PC-3 (cell line): ENCODE measurements around the gene SCN8A. TPM values are rescaled to one million over a fixed set of nuclear protein-coding genes. Genes with fewer than 3 reads are reported as not detected.

Source experiments
- ATAC-seq: fragments of 200-7000 bp; cut with Tn5 transposase; 2 replicates; pipeline ENCODE4 v1.9.1; 2020; ENCODE audit warnings: mild to moderate bottlenecking, moderate library complexity
- BruUV-seq: library from RNA; stranded (reverse); fragments of 400-500 nt; replicated peaks from 2 replicates; lab custom pipeline; 2021; lab: Mats Ljungman, UMichigan
- CTCF ChIA-PET: fragments of 300-600 bp; sonication (Branson Sonifier 250); formaldehyde crosslinking; loops from one replicate; lab custom pipeline; 2022; ENCODE audit warnings: antibody characterized with exemption; lab: Charles Lee
- POLR2A ChIA-PET: fragments of 300-600 bp; sonication (Branson Sonifier 250); formaldehyde crosslinking; loops from one replicate; lab custom pipeline; 2022; ENCODE audit warnings: antibody characterized with exemption; ENCODE audit not compliant: unreplicated experiment; lab: Charles Lee
- DNase-seq: peaks from one replicate; pipeline ENCODE4 v3.0.0-alpha.2; 2015
- H2AFZ ChIP-seq: fragments of 300-600 bp; sonication (generic); 2 replicates; pipeline ENCODE4 v1.6.0; 2016; ENCODE audit warnings: antibody characterized with exemption, low read length
- H3F3A ChIP-seq: fragments of 300-600 bp; sonication (generic); one replicate; pipeline ENCODE4 v1.6.0; 2017; ENCODE audit warnings: antibody characterized with exemption, low read length, control low read depth, mild to moderate bottlenecking; ENCODE audit not compliant: unreplicated experiment
- H3K27ac ChIP-seq: fragments of 300-600 bp; sonication (generic); 2 replicates; pipeline ENCODE4 v1.5.1; 2016; ENCODE audit warnings: mild to moderate bottlenecking, low read length
- H3K27me3 ChIP-seq: fragments of 300-600 bp; sonication (generic); 2 replicates; pipeline ENCODE4 v1.6.1; 2016; ENCODE audit warnings: low read length, mixed read lengths
- H3K36me3 ChIP-seq: fragments of 300-600 bp; sonication (generic); 2 replicates; pipeline ENCODE4 v1.6.1; 2016; ENCODE audit warnings: low read depth, mixed run types, low read length, mixed read lengths
- H3K4me1 ChIP-seq: fragments of 300-600 bp; sonication (generic); 2 replicates; pipeline ENCODE4 v1.5.1; 2016; ENCODE audit warnings: low read length; ENCODE audit not compliant: insufficient read depth
- H3K4me2 ChIP-seq: fragments of 300-600 bp; sonication (generic); 2 replicates; pipeline ENCODE4 v1.6.0; 2016; ENCODE audit warnings: low read length
- H3K4me3 ChIP-seq: fragments of 300-600 bp; sonication (generic); 2 replicates; pipeline ENCODE4 v1.5.1; 2016; ENCODE audit warnings: mild to moderate bottlenecking, low read length, mixed read lengths
- H3K79me2 ChIP-seq: fragments of 300-600 bp; sonication (generic); 2 replicates; pipeline ENCODE4 v1.6.1; 2017; ENCODE audit warnings: low read length, mixed read lengths
- H3K9ac ChIP-seq: fragments of 300-600 bp; sonication (generic); 2 replicates; pipeline ENCODE4 v1.6.0; 2016; ENCODE audit warnings: mild to moderate bottlenecking, low read length
- H3K9me2 ChIP-seq: fragments of 300-600 bp; sonication (generic); replicated peaks from 2 replicates; pipeline ENCODE4 v1.6.1; 2016; ENCODE audit warnings: mixed run types, low read length, mixed read lengths
- H3K9me3 ChIP-seq: fragments of 300-600 bp; sonication (generic); 2 replicates; pipeline ENCODE4 v1.6.1; 2016; ENCODE audit warnings: low read length, mixed read lengths
- H4K20me1 ChIP-seq: fragments of 300-600 bp; sonication (generic); 2 replicates; pipeline ENCODE4 v1.6.1; 2016; ENCODE audit warnings: low read length, mixed read lengths
- CTCF ChIP-seq: fragments of 300-600 bp; sonication (generic); conservative IDR thresholded peaks from 2 replicates; pipeline ENCODE4 v1.5.1; 2017; ENCODE audit warnings: antibody characterized with exemption, low read depth, mild to moderate bottlenecking, low read length
- EZH2 ChIP-seq: fragments of 300-600 bp; sonication (generic); IDR thresholded peaks from one replicate; pipeline ENCODE4 v1.6.1; 2017; ENCODE audit warnings: antibody characterized with exemption, mild to moderate bottlenecking, low read length; ENCODE audit not compliant: unreplicated experiment
- EZH2phosphoT487 ChIP-seq: fragments of 300-600 bp; sonication (generic); IDR thresholded peaks from 2 replicates; pipeline ENCODE4 v1.6.1; 2018; ENCODE audit warnings: mild to moderate bottlenecking, antibody characterized with exemption, low read length, borderline replicate concordance
- intact Hi-C: fragments of 100-400 bp; cut with micrococcal nuclease; formaldehyde crosslinking; loops from 2 replicates; pipeline ENCODE4 v1.9.0; 2023
- total RNA-seq: library from RNA; depleted of rRNA; stranded (reverse); fragments of >200 nt; gene quantifications from 2 replicates; pipeline ENCODE4 v1.2.3, GENCODE V29; 2014

Gene SCN8A
- total RNA-seq, 1 experiment from 2014 or later, result 12.7 TPM

DNA sequence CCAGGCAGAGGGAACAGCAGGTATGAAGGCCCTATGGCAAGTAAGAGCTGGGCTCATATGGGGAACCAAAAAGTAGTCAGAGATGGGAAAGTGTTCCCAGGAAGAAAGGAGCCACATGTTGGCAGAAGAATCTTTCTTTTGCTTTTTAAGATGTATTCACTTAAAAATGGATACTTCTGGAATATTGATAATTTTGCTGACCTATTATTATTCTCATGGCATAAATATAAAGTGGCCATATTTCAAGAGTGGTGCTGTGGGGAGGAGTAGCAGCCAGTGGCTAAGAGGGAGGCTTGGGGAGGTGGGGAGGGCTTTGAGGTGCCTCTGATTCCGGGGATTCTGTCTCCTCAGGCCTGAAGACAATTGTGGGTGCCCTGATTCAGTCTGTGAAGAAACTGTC, 108.2 kb downstream of the SCN8A start:
- TF ChIP-seq CTCF (no peak), EZH2 (no peak), EZH2phosphoT487 (no peak)
- H3K9ac ChIP-seq, result no peak overlapping the region
- DNase-seq (no peak), ATAC-seq (no peak)
- no peaks in the 10 kb centered on the region for H3F3A ChIP-seq
- H3K27me3 ChIP-seq, result no peaks in the 10 kb centered on the region
- intact Hi-C loops, result no loop called here
- BruUV-seq, result no TSS peak
- no peaks in the 10 kb centered on the region for H3K9me3 ChIP-seq
- no peak overlapping the region for H3K4me2 ChIP-seq
- H3K27ac ChIP-seq, result no peak overlapping the region
- H4K20me1 ChIP-seq, result no peaks in the 10 kb centered on the region
- no peaks in the 10 kb centered on the region for H3K79me2 ChIP-seq
- ChIA-PET POLR2A (no interaction called here), CTCF (no interaction called here)
- H2AFZ ChIP-seq, result no peak overlapping the region
- peaks cover 8% of the 10 kb centered on the region; the same call in 1 of the 2 replicates for H3K36me3 ChIP-seq
- no peaks in the 10 kb centered on the region for H3K4me1 ChIP-seq
- no peak overlapping the region for H3K4me3 ChIP-seq
- H3K9me2 ChIP-seq, result no peaks in the 10 kb centered on the region

- H3K4me3 ChIP-seq, result no peak overlapping the region
- peaks cover 8% of the 10 kb centered on the region; the same call in 1 of the 2 replicates for H3K36me3 ChIP-seq
- no peak for ATAC-seq
- H3K79me2 ChIP-seq, result no peaks in the 10 kb centered on the region
- POLR2A ChIA-PET, result no interaction called here
- no peak overlapping the region for H2AFZ ChIP-seq
- BruUV-seq, result no TSS peak
- H3K9me2 ChIP-seq, result no peaks in the 10 kb centered on the region
- no peak overlapping the region for H3K9ac ChIP-seq
- no peak for TF ChIP-seq EZH2
- TF ChIP-seq EZH2phosphoT487, result no peak
- TF ChIP-seq CTCF, result no peak
- peaks cover 9% of the 10 kb centered on the region for H3K4me1 ChIP-seq
- H3F3A ChIP-seq, result no peaks in the 10 kb centered on the region
- no peak overlapping the region for H3K4me2 ChIP-seq
- H4K20me1 ChIP-seq, result no peaks in the 10 kb centered on the region
- H3K27me3 ChIP-seq, result no peaks in the 10 kb centered on the region
- H3K27ac ChIP-seq, result no peak overlapping the region
- DNase-seq, result no peak
- intact Hi-C loops, result no loop called here
- no peaks in the 10 kb centered on the region for H3K9me3 ChIP-seq
- CTCF ChIA-PET, result no interaction called here
Observed at GRCh38 chr12:51700887-51701286, 109.9 kb downstream of the SCN8A start.

GRCh38 chr12:51702587-51702986, 111.6 kb downstream of the SCN8A start:
- no peak overlapping the region for H3K4me2 ChIP-seq
- H2AFZ ChIP-seq, result no peak overlapping the region
- no peaks in the 10 kb centered on the region for H3K27me3 ChIP-seq
- H3K9ac ChIP-seq, result no peak overlapping the region
- H4K20me1 ChIP-seq, result no peaks in the 10 kb centered on the region
- peaks cover 13% of the 10 kb centered on the region; the same call in 1 of the 2 replicates for H3K36me3 ChIP-seq
- ChIA-PET POLR2A (no interaction called here), CTCF (no interaction called here)
- H3K4me1 ChIP-seq, result peaks cover 9% of the 10 kb centered on the region
- H3F3A ChIP-seq, result no peaks in the 10 kb centered on the region
- no TSS peak for BruUV-seq
- ATAC-seq, result no peak
- no peaks in the 10 kb centered on the region for H3K79me2 ChIP-seq
- no peak for DNase-seq
- H3K9me2 ChIP-seq, result no peaks in the 10 kb centered on the region
- no peak for TF ChIP-seq EZH2phosphoT487
- TF ChIP-seq CTCF, result no peak
- no peak for TF ChIP-seq EZH2
- no peaks in the 10 kb centered on the region for H3K9me3 ChIP-seq
- H3K4me3 ChIP-seq, result no peak overlapping the region
- H3K27ac ChIP-seq, result no peak overlapping the region
- intact Hi-C loops, result no loop called here
